Activated T-helper 1 cell treated with anti-CD3 and anti-CD28 coated beads, Interleukin-12 subunit alpha, Interleukin-12 subunit beta, Interleukin-2, Interleukin-4 antibody, amounts not matched to agents 30 ng/mL and 10 ng/mL and 1 ng/mL, durations not matched to agents 14 hours and 24 hours and 36 hours (primary cell): ENCODE data around the gene WDR64. TPM values are rescaled to one million over a fixed set of nuclear protein-coding genes. Genes with fewer than 3 reads are reported as not detected.

Experiments
- DNase-seq: peaks from one replicate; pipeline ENCODE4 v3.0.0; 2021; ENCODE audit warnings: low spot score
- H3K27ac Mint-ChIP-seq: one replicate; pipeline ENCODE4 v1.8.0; 2021; ENCODE audit warnings: mild to moderate bottlenecking, mixed read lengths
- H3K27me3 Mint-ChIP-seq: one replicate; pipeline ENCODE4 v1.8.0; 2022; ENCODE audit warnings: mild to moderate bottlenecking, moderate library complexity, mixed read lengths; ENCODE audit not compliant: insufficient read depth
- H3K36me3 Mint-ChIP-seq: one replicate; pipeline ENCODE4 v1.8.0; 2021; ENCODE audit warnings: low read depth, mixed read lengths
- H3K4me1 Mint-ChIP-seq: one replicate; pipeline ENCODE4 v1.8.0; 2021; ENCODE audit warnings: low read depth, mixed read lengths
- H3K4me3 Mint-ChIP-seq: one replicate; pipeline ENCODE4 v1.8.0; 2021; ENCODE audit warnings: mild to moderate bottlenecking, moderate library complexity, mixed read lengths
- H3K9me3 Mint-ChIP-seq: one replicate; pipeline ENCODE4 v1.8.0; 2021; ENCODE audit warnings: mixed read lengths
- intact Hi-C: fragments of 100-400 bp; cut with micrococcal nuclease; formaldehyde crosslinking; loops from one replicate; pipeline ENCODE4 v1.15.1; 2024
- total RNA-seq: library from RNA; stranded (reverse); gene quantifications from 2 replicates; pipeline ENCODE4 v1.2.3, GENCODE V29; 2022

Gene WDR64
- total RNA-seq, 1 donor from 2014 or later, result not detected

- DNase-seq, result no peak
- peak overlapping the region; percentile 97 for H3K4me3 Mint-ChIP-seq
- H3K27ac Mint-ChIP-seq, result peak overlapping the region; percentile 98
- H3K36me3 Mint-ChIP-seq, result peaks cover 18% of the 10 kb centered on the region
- H3K4me1 Mint-ChIP-seq, result peaks cover 36% of the 10 kb centered on the region
- no peaks in the 10 kb centered on the region for H3K9me3 Mint-ChIP-seq
- intact Hi-C loops, result loop anchor here (5.0 kb wide), 1 partner anchor 33 kb away; no protein-coding TSS in a partner anchor
- no peaks in the 10 kb centered on the region for H3K27me3 Mint-ChIP-seq
Observed at GRCh38 chr1:241849345-241849695, 197.2 kb downstream of the WDR64 start.

Other genes with a start within 250 kb of the WDR64 start
- gene FH, start 132.5 kb upstream of the WDR64 start, total RNA-seq, result 94.5 and 101 TPM in 2 replicates
- gene KMO, start 119.9 kb upstream of the WDR64 start, total RNA-seq, result not detected in 2 replicates
- 17.8 and 20.8 TPM in 2 replicates for gene CHML, start 11.9 kb upstream of the WDR64 start, total RNA-seq
- gene OPN3, start 11.9 kb upstream of the WDR64 start, total RNA-seq, result 9.5 and 11.1 TPM in 2 replicates
- 52.2 and 58.0 TPM in 2 replicates for gene EXO1, start 195.9 kb downstream of the WDR64 start, total RNA-seq